ENCODE data around the gene YTHDF2. TPM values are rescaled to one million over a fixed set of nuclear protein-coding genes. Genes with fewer than 3 reads are reported as not detected.
A peak's percentile ranks its signal among the peaks of the same experiment; 100 is the strongest.

Gene YTHDF2
- total RNA-seq, 1 experiment from 2014 or later, result 126 TPM

- ChIA-PET POLR2A (no interaction called here), CTCF (interaction anchor here (0.7 kb wide), 1 partner anchor 87 kb away, joined by 4 read pairs; no protein-coding TSS in a partner anchor)
- no peak overlapping the region for H3K27ac Mint-ChIP-seq
- DNase-seq (ENCODE audit: low spot score) (no peak), ATAC-seq (no peak)
- H3K27me3 Mint-ChIP-seq (ENCODE audit: low read depth), result no peaks in the 10 kb centered on the region; the same call in none of the 2 replicates
- H3K36me3 Mint-ChIP-seq, result no peaks in the 10 kb centered on the region
- peaks cover 5% of the 10 kb centered on the region; the same call in 1 of the 2 replicates for H3K9me3 Mint-ChIP-seq
- TF ChIP-seq ZNF138 (CRISPR knock-in tag; conservative IDR thresholded peaks at IDR 0.05) (no peak), CREB1 (CRISPR knock-in tag; IDR thresholded peaks at IDR 0.05) (no peak), SOX15 (CRISPR knock-in tag; IDR thresholded peaks at IDR 0.05) (no peak), FOXP4 (CRISPR knock-in tag; IDR thresholded peaks at IDR 0.05) (no peak), ERG (CRISPR knock-in tag; IDR thresholded peaks at IDR 0.05) (no peak), PRRX2 (CRISPR knock-in tag; IDR thresholded peaks at IDR 0.05) (no peak), FOXP1 (CRISPR knock-in tag; IDR thresholded peaks at IDR 0.05; ENCODE audit: borderline replicate concordance) (no peak), ELF4 (CRISPR knock-in tag; IDR thresholded peaks at IDR 0.05; ENCODE audit: low read depth) (no peak), ETV6 (CRISPR knock-in tag; IDR thresholded peaks at IDR 0.05) (no peak), ZBTB43 (CRISPR knock-in tag; IDR thresholded peaks at IDR 0.05) (no peak)
- TF ChIP-seq, protein P1, sequence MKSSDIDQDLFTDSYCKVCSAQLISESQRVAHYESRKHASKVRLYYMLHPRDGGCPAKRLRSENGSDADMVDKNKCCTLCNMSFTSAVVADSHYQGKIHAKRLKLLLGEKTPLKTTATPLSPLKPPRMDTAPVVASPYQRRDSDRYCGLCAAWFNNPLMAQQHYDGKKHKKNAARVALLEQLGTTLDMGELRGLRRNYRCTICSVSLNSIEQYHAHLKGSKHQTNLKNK (CRISPR knock-in tag; IDR thresholded peaks at IDR 0.05), result no peak
- TF ChIP-seq, protein P2, sequence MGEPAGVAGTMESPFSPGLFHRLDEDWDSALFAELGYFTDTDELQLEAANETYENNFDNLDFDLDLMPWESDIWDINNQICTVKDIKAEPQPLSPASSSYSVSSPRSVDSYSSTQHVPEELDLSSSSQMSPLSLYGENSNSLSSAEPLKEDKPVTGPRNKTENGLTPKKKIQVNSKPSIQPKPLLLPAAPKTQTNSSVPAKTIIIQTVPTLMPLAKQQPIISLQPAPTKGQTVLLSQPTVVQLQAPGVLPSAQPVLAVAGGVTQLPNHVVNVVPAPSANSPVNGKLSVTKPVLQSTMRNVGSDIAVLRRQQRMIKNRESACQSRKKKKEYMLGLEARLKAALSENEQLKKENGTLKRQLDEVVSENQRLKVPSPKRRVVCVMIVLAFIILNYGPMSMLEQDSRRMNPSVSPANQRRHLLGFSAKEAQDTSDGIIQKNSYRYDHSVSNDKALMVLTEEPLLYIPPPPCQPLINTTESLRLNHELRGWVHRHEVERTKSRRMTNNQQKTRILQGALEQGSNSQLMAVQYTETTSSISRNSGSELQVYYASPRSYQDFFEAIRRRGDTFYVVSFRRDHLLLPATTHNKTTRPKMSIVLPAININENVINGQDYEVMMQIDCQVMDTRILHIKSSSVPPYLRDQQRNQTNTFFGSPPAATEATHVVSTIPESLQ (CRISPR knock-in tag; IDR thresholded peaks at IDR 0.05), result no peak
- TF ChIP-seq, protein P3, sequence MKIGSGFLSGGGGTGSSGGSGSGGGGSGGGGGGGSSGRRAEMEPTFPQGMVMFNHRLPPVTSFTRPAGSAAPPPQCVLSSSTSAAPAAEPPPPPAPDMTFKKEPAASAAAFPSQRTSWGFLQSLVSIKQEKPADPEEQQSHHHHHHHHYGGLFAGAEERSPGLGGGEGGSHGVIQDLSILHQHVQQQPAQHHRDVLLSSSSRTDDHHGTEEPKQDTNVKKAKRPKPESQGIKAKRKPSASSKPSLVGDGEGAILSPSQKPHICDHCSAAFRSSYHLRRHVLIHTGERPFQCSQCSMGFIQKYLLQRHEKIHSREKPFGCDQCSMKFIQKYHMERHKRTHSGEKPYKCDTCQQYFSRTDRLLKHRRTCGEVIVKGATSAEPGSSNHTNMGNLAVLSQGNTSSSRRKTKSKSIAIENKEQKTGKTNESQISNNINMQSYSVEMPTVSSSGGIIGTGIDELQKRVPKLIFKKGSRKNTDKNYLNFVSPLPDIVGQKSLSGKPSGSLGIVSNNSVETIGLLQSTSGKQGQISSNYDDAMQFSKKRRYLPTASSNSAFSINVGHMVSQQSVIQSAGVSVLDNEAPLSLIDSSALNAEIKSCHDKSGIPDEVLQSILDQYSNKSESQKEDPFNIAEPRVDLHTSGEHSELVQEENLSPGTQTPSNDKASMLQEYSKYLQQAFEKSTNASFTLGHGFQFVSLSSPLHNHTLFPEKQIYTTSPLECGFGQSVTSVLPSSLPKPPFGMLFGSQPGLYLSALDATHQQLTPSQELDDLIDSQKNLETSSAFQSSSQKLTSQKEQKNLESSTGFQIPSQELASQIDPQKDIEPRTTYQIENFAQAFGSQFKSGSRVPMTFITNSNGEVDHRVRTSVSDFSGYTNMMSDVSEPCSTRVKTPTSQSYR (CRISPR knock-in tag; IDR thresholded peaks at IDR 0.05), result no peak
- peaks cover 13% of the 10 kb centered on the region for H3K4me1 Mint-ChIP-seq
- H3K4me3 Mint-ChIP-seq, result no peak overlapping the region
Measured at GRCh38 chr1:28789816-28790215, 53.1 kb downstream of the YTHDF2 start.

DNA sequence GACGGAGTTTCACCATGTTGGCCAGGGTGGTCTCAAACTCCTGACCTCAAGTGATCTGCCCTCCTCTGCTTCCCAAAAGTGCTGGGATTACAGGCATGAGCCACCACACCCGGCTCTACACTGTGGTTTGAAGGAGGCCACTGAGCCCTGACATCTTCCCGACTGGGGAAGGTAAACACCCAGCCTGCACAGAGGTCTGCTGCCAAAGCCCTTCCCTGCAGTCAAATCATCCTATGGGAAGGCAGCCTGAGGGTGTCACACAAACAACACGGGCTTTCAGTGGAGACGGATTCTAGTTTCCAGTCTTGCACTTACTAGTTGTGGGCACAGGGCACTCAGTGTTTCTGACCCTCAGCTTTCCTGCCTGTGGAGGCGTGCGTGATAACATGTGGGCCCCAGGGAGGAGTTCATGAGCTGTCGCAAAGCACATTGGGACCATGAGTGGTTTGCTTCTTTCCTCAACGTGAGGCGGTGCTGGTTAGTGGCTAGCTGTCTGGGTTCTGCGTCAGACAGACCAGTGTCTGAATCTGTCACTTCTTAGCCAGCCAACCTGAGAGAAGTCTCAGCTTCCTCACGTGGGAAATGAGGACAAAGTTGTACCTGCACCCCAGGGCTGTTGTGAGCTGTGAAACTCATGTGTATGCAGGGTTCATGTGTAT, 53.8 kb downstream of the YTHDF2 start:
- Mint-ChIP-seq H3K4me3 (no peak overlapping the region), H3K9me3 (peaks cover 5% of the 10 kb centered on the region; the same call in 1 of the 2 replicates), H3K27ac (peak overlapping the region; percentile 31; the same call in 1 of the 2 replicates), H3K4me1 (peaks cover 13% of the 10 kb centered on the region), H3K36me3 (no peaks in the 10 kb centered on the region), H3K27me3 (ENCODE audit: low read depth) (no peaks in the 10 kb centered on the region; the same call in none of the 2 replicates)
- ChIA-PET CTCF (interaction anchor here (0.8 to 1.3 kb wide), 2 partner anchors 87 to 94 kb away, joined by 6 to 7 read pairs; no protein-coding TSS in a partner anchor), POLR2A (no interaction called here)
- DNase-seq (ENCODE audit: low spot score) (no peak), ATAC-seq (no peak)
- TF ChIP-seq TEAD1 (CRISPR knock-in tag; IDR thresholded peaks at IDR 0.05) (no peak), ZSCAN18 (CRISPR knock-in tag; IDR thresholded peaks at IDR 0.05) (no peak), NFATC4 (CRISPR knock-in tag; IDR thresholded peaks at IDR 0.05) (no peak), OVOL2 (CRISPR knock-in tag; IDR thresholded peaks at IDR 0.05; ENCODE audit: borderline replicate concordance) (no peak), ATF2 (CRISPR knock-in tag; IDR thresholded peaks at IDR 0.05; ENCODE audit: borderline replicate concordance, low read depth) (no peak), KAT7 (CRISPR knock-in tag; IDR thresholded peaks at IDR 0.05; ENCODE audit: borderline replicate concordance) (no peak)
- TF ChIP-seq, protein P4, sequence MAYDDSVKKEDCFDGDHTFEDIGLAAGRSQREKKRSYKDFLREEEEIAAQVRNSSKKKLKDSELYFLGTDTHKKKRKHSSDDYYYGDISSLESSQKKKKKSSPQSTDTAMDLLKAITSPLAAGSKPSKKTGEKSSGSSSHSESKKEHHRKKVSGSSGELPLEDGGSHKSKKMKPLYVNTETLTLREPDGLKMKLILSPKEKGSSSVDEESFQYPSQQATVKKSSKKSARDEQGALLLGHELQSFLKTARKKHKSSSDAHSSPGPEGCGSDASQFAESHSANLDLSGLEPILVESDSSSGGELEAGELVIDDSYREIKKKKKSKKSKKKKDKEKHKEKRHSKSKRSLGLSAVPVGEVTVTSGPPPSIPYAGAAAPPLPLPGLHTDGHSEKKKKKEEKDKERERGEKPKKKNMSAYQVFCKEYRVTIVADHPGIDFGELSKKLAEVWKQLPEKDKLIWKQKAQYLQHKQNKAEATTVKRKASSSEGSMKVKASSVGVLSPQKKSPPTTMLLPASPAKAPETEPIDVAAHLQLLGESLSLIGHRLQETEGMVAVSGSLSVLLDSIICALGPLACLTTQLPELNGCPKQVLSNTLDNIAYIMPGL (CRISPR knock-in tag; IDR thresholded peaks at IDR 0.05), result no peak

Measured in WTC11 (cell line).